Psoas muscle (tissue), 8 donors: ENCODE results near the gene JPH3. TPM values are rescaled to one million over a fixed set of nuclear protein-coding genes. Genes with fewer than 3 reads are reported as not detected.

Experiments used
- ATAC-seq, 4 donors: fragments of 200-7000 bp; cut with Tn5 transposase; one replicate each; pipeline ENCODE4 v1.9.1; 2020; ENCODE audit warnings: moderate library complexity in 3 of 4, mild to moderate bottlenecking in 2 of 4
- DNase-seq, 2 donors: peaks; one replicate each; pipeline ENCODE4 v3.0.0-alpha.2; 2020
- H3K27ac ChIP-seq: fragments of 200-600 bp; one replicate; pipeline ENCODE4 v1.8.0; 2022
- H3K27me3 ChIP-seq, 3 donors: fragments of 200-600 bp in 1 of 3; one replicate each; pipeline versions ENCODE4 v1.6.1 to v1.8.0; 2013 to 2022; ENCODE audit warnings: low read length in 2 of 3, mild to moderate bottlenecking in 2 of 3, moderate library complexity in 1 of 3; ENCODE audit not compliant: insufficient read depth in 3 of 3
- H3K36me3 ChIP-seq, 2 donors: fragments of 200-600 bp in 1 of 2; one replicate each; pipeline versions ENCODE4 v1.6.1 to v1.8.0; 2013 to 2022; ENCODE audit warnings: low read depth in 1 of 2, mild to moderate bottlenecking in 1 of 2, moderate library complexity in 1 of 2; ENCODE audit not compliant: insufficient read depth in 1 of 2
- H3K4me1 ChIP-seq: fragments of 200-600 bp; one replicate; pipeline ENCODE4 v1.8.0; 2022
- H3K4me3 ChIP-seq: fragments of 200-600 bp; one replicate; pipeline ENCODE4 v1.8.0; 2022; ENCODE audit warnings: mild to moderate bottlenecking
- H3K9me3 ChIP-seq: fragments of 200-600 bp; one replicate; pipeline ENCODE4 v1.8.0; 2022
- CTCF ChIP-seq: fragments of 200-600 bp; IDR thresholded peaks from one replicate; pipeline ENCODE4 v1.8.0; 2022; ENCODE audit warnings: antibody characterized with exemption
- WGBS, 3 donors: extraction: QIAGEN DNeasy Blood & Tissue Kit; methylation state at CpG; one replicate each; pipeline versions ENCODE4 v1.1.6 to v1.1.7; 2013; 5-methylcytosine and 5-hydroxymethylcytosine counted together
- intact Hi-C, 2 donors: fragments of 100-400 bp; cut with DNase I; formaldehyde crosslinking; loops; one replicate each; pipeline versions ENCODE4 v1.11.0 to v1.14.2; 2022
- polyA plus RNA-seq, 3 donors: library from polyadenylated mRNA; stranded (reverse); fragments of 200-250 nt; gene quantifications; one replicate each; pipeline ENCODE4 v1.2.3, GENCODE V29; 2013
- total RNA-seq, 4 donors: library from RNA; stranded (reverse); fragmentation: NEBNext Ultra II Directional in 2 of 4; extraction: Animal tissue kit (Norgen Biotek cat#: 25700) in 2 of 4; gene quantifications; one replicate each; pipeline versions ENCODE4 v1.2.1 to v1.2.4, GENCODE V29; 2021 to 2023
- donor health status: healthy with polysubstance abuse.
- donor health status: DM: no; HTN: no; CAD: no; lungs with moderate emphysema.
- donor health status: Bipolar disorder and iron deficiency.
- donor health status: healthy.
- donor health status: DM: yes; HTN: yes; CAD: no.
- donor health status: DM: no; HTN: no; CAD: no.
- donor health status: DM: no; HTN: no; CAD: no.
- donor health status: DM: yes; HTN: yes; CAD: no.

The JPH3 gene
- total and polyA plus RNA-seq, 7 donors: 0.03 to 0.13 (median 0.04) TPM; not detected in 2

- ATAC-seq: no peak
- Histone ChIP-seq H3K27ac (no peak overlapping the region), H3K9me3 (no peaks in the 10 kb centered on the region), H3K4me3 (no peak overlapping the region), H3K36me3 (no peaks in the 10 kb centered on the region), H3K27me3 (peaks cover 0 to 81% (median 34%) of the 10 kb centered on the region in 3 donors), H3K4me1 (no peaks in the 10 kb centered on the region)
- DNase-seq: no peak
- WGBS, 3 donors: 2 to 3% (median 2%) methylated on average over 30 to 32 of the region's 32 CpGs
- intact Hi-C loops: no loop called here
- TF ChIP-seq CTCF: no peak
These were observed 817 bp upstream of the JPH3 start for GRCh38 chr16:87601401-87601981.

GRCh38 chr16:87602821-87603683 is 744 bp downstream of the JPH3 start:
- Histone ChIP-seq H3K9me3 (no peaks in the 10 kb centered on the region), H3K36me3 (no peaks in the 10 kb centered on the region), H3K4me3 (peak overlapping the region; percentile 30), H3K27me3 (peaks cover 0 to 90% (median 34%) of the 10 kb centered on the region in 3 donors), H3K27ac (no peak overlapping the region), H3K4me1 (no peaks in the 10 kb centered on the region)
- WGBS, 3 donors: 1% methylated on average over 72 to 97 of the region's 97 CpGs
- DNase-seq: no peak
- no peak for TF ChIP-seq CTCF
- intact Hi-C loops: no loop called here
- ATAC-seq: no peak

- 7 to 10% (median 9%) methylated on average over 40 to 44 of the region's 44 CpGs for WGBS, 3 donors
- intact Hi-C loops: no loop called here
- Histone ChIP-seq H3K4me1 (no peaks in the 10 kb centered on the region), H3K27ac (no peak overlapping the region), H3K9me3 (no peaks in the 10 kb centered on the region), H3K36me3 (no peaks in the 10 kb centered on the region), H3K27me3 (peaks cover 0 to 91% (median 34%) of the 10 kb centered on the region in 3 donors), H3K4me3 (no peak overlapping the region)
- no peak for DNase-seq
- no peak for ATAC-seq
- no peak for TF ChIP-seq CTCF
These were observed 1.7 kb downstream of the JPH3 start for GRCh38 chr16:87603684-87604633.

GRCh38 chr16:87604634-87605111 is 2.4 kb downstream of the JPH3 start:
- peaks cover 0 to 86% (median 34%) of the 10 kb centered on the region in 3 donors for H3K27me3 ChIP-seq
- WGBS, 3 donors: 65 to 67% (median 67%) methylated on average over 21 to 22 of the region's 22 CpGs

More at GRCh38 chr16:87604634-87605111, 2.4 kb downstream of the JPH3 start:
- ATAC-seq (no peak), DNase-seq (no peak)
- no peak for TF ChIP-seq CTCF
- no peak overlapping the region for H3K4me3 ChIP-seq
- intact Hi-C loops: no loop called here
- no peaks in the 10 kb centered on the region for H3K4me1 ChIP-seq
- H3K9me3 ChIP-seq: no peaks in the 10 kb centered on the region
- H3K27ac ChIP-seq: no peak overlapping the region
- H3K36me3 ChIP-seq: no peaks in the 10 kb centered on the region
